CD4-positive, alpha-beta T cell treated with Interleukin-17A for 1 hour (primary cell): Measurements from ENCODE around the gene TMCO4.
"Not testable (repeated sequence)": the region's sequence is repeated elsewhere in the genome, so short reads cannot be mapped to it uniquely, and the experiment has no call there.

Experiments used
- DNase-seq: peaks from one replicate; pipeline ENCODE4 v3.0.0-alpha.2; 2020

TMCO4 gene

GRCh38 chr1:19651141-19651737, 148.5 kb downstream of the TMCO4 start:
- peak; percentile 62 for DNase-seq

GRCh38 chr1:19650416-19651140, 149.1 kb downstream of the TMCO4 start:
- no peak for DNase-seq

GRCh38 chr1:19648689-19649088, 151.0 kb downstream of the TMCO4 start:
- no peak for DNase-seq

- no peak for DNase-seq
Observed at GRCh38 chr1:19648239-19648638, 151.5 kb downstream of the TMCO4 start.

GRCh38 chr1:19647643-19648042, 152.1 kb downstream of the TMCO4 start:
- DNase-seq, result peak; percentile 49

GRCh38 chr1:19646377-19647319, 153.1 kb downstream of the TMCO4 start:
- peak; percentile 18 for DNase-seq

GRCh38 chr1:19645411-19646251, 154.1 kb downstream of the TMCO4 start:
- no peak for DNase-seq

- DNase-seq, result peak; percentile 50
Observed at GRCh38 chr1:19644681-19645410, 154.9 kb downstream of the TMCO4 start.

GRCh38 chr1:19644395-19644680, 155.4 kb downstream of the TMCO4 start:
- DNase-seq, result no peak

GRCh38 chr1:19643602-19644394, 155.9 kb downstream of the TMCO4 start, which contains the start of gene NBL1:
TSS of gene NBL1 (plus strand) at chr1:19644311. CDS start at chr1:19655031, 10,720 bp downstream.
- DNase-seq, result peak; percentile 78

GRCh38 chr1:19643121-19643520, 156.6 kb downstream of the TMCO4 start:
- DNase-seq, result no peak

- no peak for DNase-seq
Observed at GRCh38 chr1:19640363-19641316, 159.1 kb downstream of the TMCO4 start.

- DNase-seq, result no peak
Observed at GRCh38 chr1:19639999-19640362, 159.7 kb downstream of the TMCO4 start.

GRCh38 chr1:19639228-19639627, 160.5 kb downstream of the TMCO4 start:
- DNase-seq, result not testable (repeated sequence)

- DNase-seq, result no peak
Observed at GRCh38 chr1:19637606-19638005, 162.1 kb downstream of the TMCO4 start.

GRCh38 chr1:19636749-19637148, 163.0 kb downstream of the TMCO4 start:
- not testable (repeated sequence) for DNase-seq

- no peak for DNase-seq
Observed at GRCh38 chr1:19636065-19636464, 163.7 kb downstream of the TMCO4 start.

GRCh38 chr1:19635646-19636045, 164.1 kb downstream of the TMCO4 start:
- DNase-seq, result no peak

GRCh38 chr1:19635064-19635463, 164.7 kb downstream of the TMCO4 start:
- not testable (repeated sequence) for DNase-seq

GRCh38 chr1:19633106-19633505, 166.6 kb downstream of the TMCO4 start:
- no peak for DNase-seq
